ENCODE measurements around the gene ZNF791. TPM values are rescaled to one million over a fixed set of nuclear protein-coding genes. Genes with fewer than 3 reads are reported as not detected.

ZNF791 gene
- total and polyA plus RNA-seq, 4 donors = 3.1 to 10.3 (median 7.0) TPM

DNA sequence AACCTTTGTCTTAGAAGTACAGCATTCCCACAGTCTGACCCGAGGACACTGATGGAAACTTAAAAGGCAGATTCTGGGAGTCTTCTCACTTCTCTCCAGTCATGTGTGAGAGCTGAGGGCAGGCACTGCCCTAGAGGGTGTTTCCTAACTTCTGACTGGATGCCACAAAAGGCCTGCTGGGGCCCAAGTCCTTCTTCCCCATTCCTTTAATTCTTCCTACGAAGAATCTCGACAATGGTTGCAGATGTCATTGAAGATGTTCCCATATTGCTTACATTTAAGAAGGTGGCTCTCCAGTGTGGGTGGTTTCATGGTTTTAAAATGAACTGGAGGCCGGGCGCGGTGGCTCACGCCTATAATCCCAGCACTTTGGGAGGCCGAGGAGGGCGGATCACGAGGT lies 32.1 kb upstream of the ZNF791 start:
- DNase-seq (ENCODE audit: low spot score) = no peak
- no peak overlapping the region for H3K27ac ChIP-seq (ENCODE audit: low read depth in 1 of 2, low read length in 2 of 2)
- no peak overlapping the region for H3K9ac ChIP-seq (ENCODE audit: low read depth in 1 of 2, low read length in 2 of 2)
- peaks cover 3 to 43% (median 33%) of the 10 kb centered on the region in 4 donors for H3K36me3 ChIP-seq (ENCODE audit: control insufficient read depth in 4 of 4, insufficient read depth in 3 of 4, low read depth in 1 of 4, low read length in 3 of 4)
- TF ChIP-seq, protein P1, sequence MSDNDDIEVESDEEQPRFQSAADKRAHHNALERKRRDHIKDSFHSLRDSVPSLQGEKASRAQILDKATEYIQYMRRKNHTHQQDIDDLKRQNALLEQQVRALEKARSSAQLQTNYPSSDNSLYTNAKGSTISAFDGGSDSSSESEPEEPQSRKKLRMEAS (IDR thresholded peaks at IDR 0.05) = no peak
- TF ChIP-seq, protein P2, sequence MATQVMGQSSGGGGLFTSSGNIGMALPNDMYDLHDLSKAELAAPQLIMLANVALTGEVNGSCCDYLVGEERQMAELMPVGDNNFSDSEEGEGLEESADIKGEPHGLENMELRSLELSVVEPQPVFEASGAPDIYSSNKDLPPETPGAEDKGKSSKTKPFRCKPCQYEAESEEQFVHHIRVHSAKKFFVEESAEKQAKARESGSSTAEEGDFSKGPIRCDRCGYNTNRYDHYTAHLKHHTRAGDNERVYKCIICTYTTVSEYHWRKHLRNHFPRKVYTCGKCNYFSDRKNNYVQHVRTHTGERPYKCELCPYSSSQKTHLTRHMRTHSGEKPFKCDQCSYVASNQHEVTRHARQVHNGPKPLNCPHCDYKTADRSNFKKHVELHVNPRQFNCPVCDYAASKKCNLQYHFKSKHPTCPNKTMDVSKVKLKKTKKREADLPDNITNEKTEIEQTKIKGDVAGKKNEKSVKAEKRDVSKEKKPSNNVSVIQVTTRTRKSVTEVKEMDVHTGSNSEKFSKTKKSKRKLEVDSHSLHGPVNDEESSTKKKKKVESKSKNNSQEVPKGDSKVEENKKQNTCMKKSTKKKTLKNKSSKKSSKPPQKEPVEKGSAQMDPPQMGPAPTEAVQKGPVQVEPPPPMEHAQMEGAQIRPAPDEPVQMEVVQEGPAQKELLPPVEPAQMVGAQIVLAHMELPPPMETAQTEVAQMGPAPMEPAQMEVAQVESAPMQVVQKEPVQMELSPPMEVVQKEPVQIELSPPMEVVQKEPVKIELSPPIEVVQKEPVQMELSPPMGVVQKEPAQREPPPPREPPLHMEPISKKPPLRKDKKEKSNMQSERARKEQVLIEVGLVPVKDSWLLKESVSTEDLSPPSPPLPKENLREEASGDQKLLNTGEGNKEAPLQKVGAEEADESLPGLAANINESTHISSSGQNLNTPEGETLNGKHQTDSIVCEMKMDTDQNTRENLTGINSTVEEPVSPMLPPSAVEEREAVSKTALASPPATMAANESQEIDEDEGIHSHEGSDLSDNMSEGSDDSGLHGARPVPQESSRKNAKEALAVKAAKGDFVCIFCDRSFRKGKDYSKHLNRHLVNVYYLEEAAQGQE (IDR thresholded peaks at IDR 0.05) = no peak
- TF ChIP-seq YY1 (IDR thresholded peaks at IDR 0.05) = no peak
- no peaks in the 10 kb centered on the region for H3K27me3 ChIP-seq (ENCODE audit: control insufficient read depth in 4 of 4, insufficient read depth in 4 of 4, low read length in 3 of 4)
- no peaks in the 10 kb centered on the region for H3K4me1 ChIP-seq (ENCODE audit: control insufficient read depth in 4 of 4, insufficient read depth in 4 of 4, low read length in 3 of 4)
- WGBS = 95% methylated on average over 10 of the region's 10 CpGs
- H3K4me3 ChIP-seq (ENCODE audit: low read depth in 1 of 3, low read length in 3 of 3) = peak overlapping the region in 1 of 3 donors; percentile 9
- peaks cover 21 to 38% (median 24%) of the 10 kb centered on the region in 4 donors for H3K9me3 ChIP-seq (ENCODE audit: control insufficient read depth in 4 of 4, low read length in 3 of 4)

DNA sequence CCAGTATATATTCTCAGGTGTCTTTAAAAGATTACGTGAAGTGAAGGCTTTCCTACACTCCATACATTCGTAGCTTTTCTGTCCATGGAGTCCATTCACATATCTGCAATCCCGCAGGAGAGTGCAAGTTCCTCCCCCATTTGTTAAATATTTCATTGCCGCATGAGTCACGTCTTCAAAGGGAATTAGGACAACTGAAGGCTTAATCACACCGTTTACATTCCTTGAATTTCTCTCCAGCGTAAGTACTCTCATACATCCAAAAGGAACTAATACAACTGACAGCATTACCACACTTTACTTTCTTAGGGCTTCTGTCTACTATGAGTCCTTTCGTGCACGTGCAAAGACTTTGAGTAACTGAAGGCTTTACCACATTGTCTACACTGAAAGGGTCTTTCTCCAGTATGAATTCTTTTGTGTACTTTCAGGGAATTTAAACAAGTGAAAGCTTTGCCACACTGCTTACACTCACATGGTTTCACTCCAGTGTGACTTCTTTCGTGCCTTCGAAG lies 30.5 kb upstream of the ZNF791 start:
- H3K9me3 ChIP-seq (ENCODE audit: control insufficient read depth in 4 of 4, low read length in 3 of 4) = peaks cover 21 to 38% (median 24%) of the 10 kb centered on the region in 4 donors
- peak overlapping the region in 2 of 3 donors; percentile 31 to 71 for H3K4me3 ChIP-seq (ENCODE audit: low read depth in 1 of 3, low read length in 3 of 3)
- H3K36me3 ChIP-seq (ENCODE audit: control insufficient read depth in 4 of 4, insufficient read depth in 3 of 4, low read depth in 1 of 4, low read length in 3 of 4) = peaks cover 3 to 43% (median 33%) of the 10 kb centered on the region in 4 donors
- no peaks in the 10 kb centered on the region for H3K27me3 ChIP-seq (ENCODE audit: control insufficient read depth in 4 of 4, insufficient read depth in 4 of 4, low read length in 3 of 4)
- WGBS = 96% methylated on average over 11 of the region's 11 CpGs
- no peak overlapping the region for H3K27ac ChIP-seq (ENCODE audit: low read depth in 1 of 2, low read length in 2 of 2)
- DNase-seq (ENCODE audit: low spot score) = no peak
- TF ChIP-seq JUND (IDR thresholded peaks at IDR 0.05) = no peak
- H3K4me1 ChIP-seq (ENCODE audit: control insufficient read depth in 4 of 4, insufficient read depth in 4 of 4, low read length in 3 of 4) = no peaks in the 10 kb centered on the region
- H3K9ac ChIP-seq (ENCODE audit: low read depth in 1 of 2, low read length in 2 of 2) = no peak overlapping the region

DNA sequence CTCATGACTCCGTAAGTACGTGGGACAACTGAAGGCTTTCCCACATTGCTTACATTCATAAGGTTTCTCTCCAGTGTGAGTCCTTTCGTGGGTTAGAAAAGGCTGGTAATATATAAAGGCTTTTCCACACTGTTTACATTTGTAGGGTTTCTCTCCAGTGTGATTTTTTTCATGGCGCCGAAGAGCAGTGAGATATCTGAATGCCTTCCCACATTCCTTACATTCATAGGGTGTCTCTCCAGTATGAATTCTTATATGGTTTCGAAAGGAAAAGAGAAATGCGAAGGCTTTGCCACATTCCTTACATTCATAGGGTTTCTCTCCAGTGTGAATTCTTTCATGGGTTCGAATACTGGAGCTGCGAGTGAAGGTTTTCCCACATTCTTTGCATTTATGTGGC lies 29.6 kb upstream of the ZNF791 start:
- TF ChIP-seq SP1 (IDR thresholded peaks at IDR 0.05) (no peak), TAF1 (conservative IDR thresholded peaks at IDR 0.05) (no peak), FOXA2 (IDR thresholded peaks at IDR 0.05) (no peak), YY1 (IDR thresholded peaks at IDR 0.05) (no peak), GABPA (IDR thresholded peaks at IDR 0.05 in 1 of 2, conservative IDR thresholded peaks at IDR 0.05 in 1 of 2) (no peak), RXRA (IDR thresholded peaks at IDR 0.05) (no peak), RAD21 (IDR thresholded peaks at IDR 0.05) (no peak), HNF4A (conservative IDR thresholded peaks at IDR 0.05) (no peak), HNF4G (IDR thresholded peaks at IDR 0.05) (no peak), FOXA1 (IDR thresholded peaks at IDR 0.05) (no peak), NR2F2 (IDR thresholded peaks at IDR 0.05) (no peak), JUND (IDR thresholded peaks at IDR 0.05) (no peak)
- TF ChIP-seq, protein P3, sequence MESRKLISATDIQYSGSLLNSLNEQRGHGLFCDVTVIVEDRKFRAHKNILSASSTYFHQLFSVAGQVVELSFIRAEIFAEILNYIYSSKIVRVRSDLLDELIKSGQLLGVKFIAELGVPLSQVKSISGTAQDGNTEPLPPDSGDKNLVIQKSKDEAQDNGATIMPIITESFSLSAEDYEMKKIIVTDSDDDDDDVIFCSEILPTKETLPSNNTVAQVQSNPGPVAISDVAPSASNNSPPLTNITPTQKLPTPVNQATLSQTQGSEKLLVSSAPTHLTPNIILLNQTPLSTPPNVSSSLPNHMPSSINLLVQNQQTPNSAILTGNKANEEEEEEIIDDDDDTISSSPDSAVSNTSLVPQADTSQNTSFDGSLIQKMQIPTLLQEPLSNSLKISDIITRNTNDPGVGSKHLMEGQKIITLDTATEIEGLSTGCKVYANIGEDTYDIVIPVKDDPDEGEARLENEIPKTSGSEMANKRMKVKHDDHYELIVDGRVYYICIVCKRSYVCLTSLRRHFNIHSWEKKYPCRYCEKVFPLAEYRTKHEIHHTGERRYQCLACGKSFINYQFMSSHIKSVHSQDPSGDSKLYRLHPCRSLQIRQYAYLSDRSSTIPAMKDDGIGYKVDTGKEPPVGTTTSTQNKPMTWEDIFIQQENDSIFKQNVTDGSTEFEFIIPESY (IDR thresholded peaks at IDR 0.05) = no peak
- TF ChIP-seq, protein P4, sequence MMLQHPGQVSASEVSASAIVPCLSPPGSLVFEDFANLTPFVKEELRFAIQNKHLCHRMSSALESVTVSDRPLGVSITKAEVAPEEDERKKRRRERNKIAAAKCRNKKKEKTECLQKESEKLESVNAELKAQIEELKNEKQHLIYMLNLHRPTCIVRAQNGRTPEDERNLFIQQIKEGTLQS (IDR thresholded peaks at IDR 0.05) = no peak
- TF ChIP-seq, protein P2 (IDR thresholded peaks at IDR 0.05) = no peak
- peak overlapping the region in 2 of 3 donors; percentile 31 to 71 for H3K4me3 ChIP-seq (ENCODE audit: low read depth in 1 of 3, low read length in 3 of 3)
- H3K4me1 ChIP-seq (ENCODE audit: control insufficient read depth in 4 of 4, insufficient read depth in 4 of 4, low read length in 3 of 4) = no peaks in the 10 kb centered on the region
- no peak overlapping the region for H3K9ac ChIP-seq (ENCODE audit: low read depth in 1 of 2, low read length in 2 of 2)
- peaks cover 21 to 38% (median 24%) of the 10 kb centered on the region in 4 donors for H3K9me3 ChIP-seq (ENCODE audit: control insufficient read depth in 4 of 4, low read length in 3 of 4)
- H3K27me3 ChIP-seq (ENCODE audit: control insufficient read depth in 4 of 4, insufficient read depth in 4 of 4, low read length in 3 of 4) = no peaks in the 10 kb centered on the region
- H3K36me3 ChIP-seq (ENCODE audit: control insufficient read depth in 4 of 4, insufficient read depth in 3 of 4, low read depth in 1 of 4, low read length in 3 of 4) = peaks cover 3 to 43% (median 33%) of the 10 kb centered on the region in 4 donors
- WGBS = 98% methylated on average over 9 of the region's 9 CpGs
- no peak for DNase-seq (ENCODE audit: low spot score)
- H3K27ac ChIP-seq (ENCODE audit: low read depth in 1 of 2, low read length in 2 of 2) = no peak overlapping the region
